HL-60 (cell line): ENCODE data around the gene SLC27A2.

Experiments used
- DNase-seq, 2 experiments: peaks; one replicate each; pipeline ENCODE4 v3.0.0-alpha.2; 2010 to 2020; ENCODE audit warnings: low read depth in 1 of 2, low spot score in 1 of 2
- H3K27ac ChIP-seq: fragments of 250-450 bp; sonication (Bioruptor Pico); replicated peaks from 2 replicates; pipeline ENCODE4 v1.5.1; 2020; ENCODE audit warnings: mild to moderate bottlenecking, moderate library complexity
- H3K27me3 ChIP-seq: fragments of 250-450 bp; sonication (Bioruptor Pico); 2 replicates; pipeline ENCODE4 v1.5.1; 2021; ENCODE audit warnings: mild to moderate bottlenecking, moderate library complexity; ENCODE audit not compliant: insufficient read depth, poor library complexity, severe bottlenecking
- H3K4me3 ChIP-seq: replicated peaks from 2 replicates; pipeline ENCODE4 v1.5.1; 2011; ENCODE audit warnings: mild to moderate bottlenecking, control low read depth, low read length; ENCODE audit not compliant: insufficient read depth
- GABPA ChIP-seq: IDR thresholded peaks from 2 replicates; pipeline ENCODE4 v1.6.1; 2012; ENCODE audit warnings: low read depth
- POLR2AphosphoS5 ChIP-seq: IDR thresholded peaks from 2 replicates; pipeline ENCODE4 v1.6.1; 2012; ENCODE audit warnings: low read depth
- SPI1 ChIP-seq: IDR thresholded peaks from 2 replicates; pipeline ENCODE4 v1.6.1; 2012; ENCODE audit warnings: low read depth, mild to moderate bottlenecking, borderline replicate concordance
- TF ChIP-seq, protein P1 (sequence below): IDR thresholded peaks from one replicate; pipeline ENCODE4 v1.5.1; 2011; ENCODE audit warnings: low read length, control low read depth, inconsistent platforms; ENCODE audit not compliant: insufficient read depth
- TF ChIP-seq, protein P2 (sequence below): IDR thresholded peaks from 2 replicates; pipeline ENCODE4 v1.6.1; 2012; ENCODE audit warnings: low read depth; ENCODE audit not compliant: insufficient replicate concordance

SLC27A2 gene

DNA sequence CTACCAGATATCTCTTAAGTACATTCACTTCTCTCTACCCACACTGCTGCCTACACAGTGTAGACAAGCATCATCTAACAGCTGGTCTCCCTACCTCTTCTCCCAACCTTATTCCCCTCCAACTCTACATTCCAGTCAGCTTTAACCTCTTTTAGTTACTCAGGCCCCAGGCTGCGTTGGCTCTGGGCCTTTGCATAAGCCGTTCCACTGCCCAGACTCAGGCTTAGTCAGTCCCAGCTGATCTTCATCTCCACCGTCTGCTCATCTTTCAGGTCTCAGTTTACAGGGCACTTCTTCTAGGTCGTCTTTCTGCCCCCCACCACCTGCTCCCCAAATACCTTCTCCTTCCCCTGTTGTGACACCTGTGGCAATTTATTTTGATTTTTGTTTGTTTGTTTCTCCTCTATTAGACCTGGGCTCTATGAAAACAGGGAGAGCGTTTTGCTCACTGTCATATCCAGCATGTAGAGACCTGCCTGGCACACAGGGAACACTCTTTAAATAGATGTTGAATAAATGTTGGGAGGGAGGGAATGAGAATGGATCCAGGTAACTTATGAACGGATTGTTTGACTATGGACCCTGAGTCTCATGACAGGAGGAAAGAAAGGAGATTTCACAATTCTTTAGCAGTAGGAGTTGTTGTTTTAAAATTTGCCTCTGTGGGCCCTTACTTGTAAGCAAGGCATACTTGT, 11.1 kb downstream of the SLC27A2 start:
- no peaks in the 10 kb centered on the region for H3K27me3 ChIP-seq
- no peak for DNase-seq
- TF ChIP-seq POLR2AphosphoS5 (no peak), GABPA (no peak), SPI1 (no peak)
- TF ChIP-seq, protein P1, sequence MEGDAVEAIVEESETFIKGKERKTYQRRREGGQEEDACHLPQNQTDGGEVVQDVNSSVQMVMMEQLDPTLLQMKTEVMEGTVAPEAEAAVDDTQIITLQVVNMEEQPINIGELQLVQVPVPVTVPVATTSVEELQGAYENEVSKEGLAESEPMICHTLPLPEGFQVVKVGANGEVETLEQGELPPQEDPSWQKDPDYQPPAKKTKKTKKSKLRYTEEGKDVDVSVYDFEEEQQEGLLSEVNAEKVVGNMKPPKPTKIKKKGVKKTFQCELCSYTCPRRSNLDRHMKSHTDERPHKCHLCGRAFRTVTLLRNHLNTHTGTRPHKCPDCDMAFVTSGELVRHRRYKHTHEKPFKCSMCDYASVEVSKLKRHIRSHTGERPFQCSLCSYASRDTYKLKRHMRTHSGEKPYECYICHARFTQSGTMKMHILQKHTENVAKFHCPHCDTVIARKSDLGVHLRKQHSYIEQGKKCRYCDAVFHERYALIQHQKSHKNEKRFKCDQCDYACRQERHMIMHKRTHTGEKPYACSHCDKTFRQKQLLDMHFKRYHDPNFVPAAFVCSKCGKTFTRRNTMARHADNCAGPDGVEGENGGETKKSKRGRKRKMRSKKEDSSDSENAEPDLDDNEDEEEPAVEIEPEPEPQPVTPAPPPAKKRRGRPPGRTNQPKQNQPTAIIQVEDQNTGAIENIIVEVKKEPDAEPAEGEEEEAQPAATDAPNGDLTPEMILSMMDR = no peak
- TF ChIP-seq, protein P2, sequence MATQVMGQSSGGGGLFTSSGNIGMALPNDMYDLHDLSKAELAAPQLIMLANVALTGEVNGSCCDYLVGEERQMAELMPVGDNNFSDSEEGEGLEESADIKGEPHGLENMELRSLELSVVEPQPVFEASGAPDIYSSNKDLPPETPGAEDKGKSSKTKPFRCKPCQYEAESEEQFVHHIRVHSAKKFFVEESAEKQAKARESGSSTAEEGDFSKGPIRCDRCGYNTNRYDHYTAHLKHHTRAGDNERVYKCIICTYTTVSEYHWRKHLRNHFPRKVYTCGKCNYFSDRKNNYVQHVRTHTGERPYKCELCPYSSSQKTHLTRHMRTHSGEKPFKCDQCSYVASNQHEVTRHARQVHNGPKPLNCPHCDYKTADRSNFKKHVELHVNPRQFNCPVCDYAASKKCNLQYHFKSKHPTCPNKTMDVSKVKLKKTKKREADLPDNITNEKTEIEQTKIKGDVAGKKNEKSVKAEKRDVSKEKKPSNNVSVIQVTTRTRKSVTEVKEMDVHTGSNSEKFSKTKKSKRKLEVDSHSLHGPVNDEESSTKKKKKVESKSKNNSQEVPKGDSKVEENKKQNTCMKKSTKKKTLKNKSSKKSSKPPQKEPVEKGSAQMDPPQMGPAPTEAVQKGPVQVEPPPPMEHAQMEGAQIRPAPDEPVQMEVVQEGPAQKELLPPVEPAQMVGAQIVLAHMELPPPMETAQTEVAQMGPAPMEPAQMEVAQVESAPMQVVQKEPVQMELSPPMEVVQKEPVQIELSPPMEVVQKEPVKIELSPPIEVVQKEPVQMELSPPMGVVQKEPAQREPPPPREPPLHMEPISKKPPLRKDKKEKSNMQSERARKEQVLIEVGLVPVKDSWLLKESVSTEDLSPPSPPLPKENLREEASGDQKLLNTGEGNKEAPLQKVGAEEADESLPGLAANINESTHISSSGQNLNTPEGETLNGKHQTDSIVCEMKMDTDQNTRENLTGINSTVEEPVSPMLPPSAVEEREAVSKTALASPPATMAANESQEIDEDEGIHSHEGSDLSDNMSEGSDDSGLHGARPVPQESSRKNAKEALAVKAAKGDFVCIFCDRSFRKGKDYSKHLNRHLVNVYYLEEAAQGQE = no peak

DNA sequence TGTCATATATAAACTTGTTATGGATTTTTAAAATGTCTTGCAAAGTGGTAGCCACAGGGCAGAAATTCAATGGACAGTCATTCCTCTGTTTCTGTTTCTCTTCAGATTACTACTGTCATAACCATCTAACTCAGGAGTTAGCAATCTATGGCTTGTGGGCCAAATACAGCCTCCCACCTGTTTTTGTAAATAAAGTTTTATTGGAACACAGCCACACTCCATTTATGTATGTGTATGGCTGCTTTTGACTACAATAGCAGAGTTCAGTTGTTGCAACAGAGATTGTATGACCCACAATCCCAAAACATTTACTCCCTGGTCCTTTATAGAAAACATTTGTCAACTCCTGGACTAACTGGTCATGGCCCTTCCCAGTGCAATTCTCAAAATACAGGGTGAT, 20.0 kb downstream of the SLC27A2 start:
- Histone ChIP-seq H3K4me3 (no peak overlapping the region), H3K27ac (no peak overlapping the region), H3K27me3 (no peaks in the 10 kb centered on the region)
- TF ChIP-seq, protein P2 = no peak
- no peak for TF ChIP-seq GABPA
- TF ChIP-seq, protein P1 = no peak
- TF ChIP-seq SPI1 = no peak
- TF ChIP-seq POLR2AphosphoS5 = no peak
- no peak for DNase-seq

More for the DNA sequence above, 11.1 kb downstream of the SLC27A2 start:
- Histone ChIP-seq H3K27ac (no peak overlapping the region), H3K4me3 (no peak overlapping the region)

DNA sequence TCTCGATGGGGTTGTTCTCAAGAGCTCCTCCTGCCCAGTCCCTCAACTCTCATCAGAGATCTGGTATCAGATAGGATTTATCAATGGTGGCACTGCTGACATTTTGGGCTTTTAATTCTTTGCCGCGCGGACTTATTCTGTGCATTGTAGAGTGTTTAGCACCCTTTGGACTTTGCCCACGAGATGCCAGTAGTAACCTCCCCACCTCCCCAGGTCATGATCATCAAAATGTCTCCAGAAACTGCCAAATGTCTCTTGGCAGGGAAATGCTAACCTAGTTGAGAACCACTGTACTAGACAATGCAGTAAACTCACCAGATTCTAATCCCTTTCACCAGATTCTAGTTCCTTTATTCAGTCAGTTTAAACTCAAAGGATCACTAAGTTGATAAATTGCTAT, 24.0 kb downstream of the SLC27A2 start:
- Histone ChIP-seq H3K27me3 (no peaks in the 10 kb centered on the region), H3K4me3 (no peak overlapping the region), H3K27ac (no peak overlapping the region)
- TF ChIP-seq, protein P2 = no peak
- TF ChIP-seq POLR2AphosphoS5 = no peak
- no peak for TF ChIP-seq SPI1
- TF ChIP-seq, protein P1 = no peak
- no peak for TF ChIP-seq GABPA
- no peak for DNase-seq
